Measurements from ENCODE around the gene WSCD1. TPM values are rescaled to one million over a fixed set of nuclear protein-coding genes. Genes with fewer than 3 reads are reported as not detected.

The WSCD1 gene
- total and polyA plus RNA-seq, 7 donors: 4.1 to 17.5 (median 7.1) TPM

DNA sequence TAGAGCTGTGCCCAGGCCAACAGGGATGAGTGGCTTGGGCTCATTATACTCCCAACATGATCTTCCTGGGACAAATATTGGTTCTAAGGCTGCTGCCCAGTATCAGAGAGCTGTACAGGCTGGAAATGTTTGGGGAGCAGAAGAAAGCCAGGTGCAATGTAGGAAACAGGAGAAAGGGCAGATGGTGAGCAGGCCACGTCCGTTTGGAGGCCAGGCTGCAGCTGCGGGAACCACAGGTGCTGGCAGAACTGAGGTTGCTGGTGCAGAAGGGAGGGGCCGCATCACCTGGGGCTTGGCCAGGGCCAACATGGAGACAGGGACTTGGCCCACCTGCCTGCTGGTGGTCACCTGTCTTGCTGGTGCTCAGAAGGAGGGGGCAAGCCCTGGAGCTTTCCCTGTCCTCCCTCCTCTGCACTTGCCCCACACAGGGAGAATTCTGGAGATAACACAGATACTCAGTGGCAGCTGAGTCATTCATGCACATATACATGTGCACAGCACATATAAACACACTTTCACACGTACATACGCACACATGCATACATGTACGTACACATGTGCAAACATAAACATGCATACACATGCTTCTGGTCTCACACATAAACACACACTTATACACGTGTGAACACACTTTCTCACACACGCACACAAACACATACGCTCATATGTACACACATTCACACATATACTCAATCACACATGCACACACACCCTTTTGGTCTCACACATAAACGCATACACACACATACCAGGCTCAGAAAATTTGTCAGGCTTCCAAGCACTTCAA is 67.7 kb downstream of the WSCD1 start:
- H3K4me1 ChIP-seq: no peaks in the 10 kb centered on the region
- intact Hi-C loops (cut with DNase I): no loop called here
- no peak overlapping the region for H3K27ac ChIP-seq
- TF ChIP-seq, protein P1, sequence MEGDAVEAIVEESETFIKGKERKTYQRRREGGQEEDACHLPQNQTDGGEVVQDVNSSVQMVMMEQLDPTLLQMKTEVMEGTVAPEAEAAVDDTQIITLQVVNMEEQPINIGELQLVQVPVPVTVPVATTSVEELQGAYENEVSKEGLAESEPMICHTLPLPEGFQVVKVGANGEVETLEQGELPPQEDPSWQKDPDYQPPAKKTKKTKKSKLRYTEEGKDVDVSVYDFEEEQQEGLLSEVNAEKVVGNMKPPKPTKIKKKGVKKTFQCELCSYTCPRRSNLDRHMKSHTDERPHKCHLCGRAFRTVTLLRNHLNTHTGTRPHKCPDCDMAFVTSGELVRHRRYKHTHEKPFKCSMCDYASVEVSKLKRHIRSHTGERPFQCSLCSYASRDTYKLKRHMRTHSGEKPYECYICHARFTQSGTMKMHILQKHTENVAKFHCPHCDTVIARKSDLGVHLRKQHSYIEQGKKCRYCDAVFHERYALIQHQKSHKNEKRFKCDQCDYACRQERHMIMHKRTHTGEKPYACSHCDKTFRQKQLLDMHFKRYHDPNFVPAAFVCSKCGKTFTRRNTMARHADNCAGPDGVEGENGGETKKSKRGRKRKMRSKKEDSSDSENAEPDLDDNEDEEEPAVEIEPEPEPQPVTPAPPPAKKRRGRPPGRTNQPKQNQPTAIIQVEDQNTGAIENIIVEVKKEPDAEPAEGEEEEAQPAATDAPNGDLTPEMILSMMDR (IDR thresholded peaks at IDR 0.05): no peak
- H3K9me3 ChIP-seq: no peaks in the 10 kb centered on the region
- 76 to 82% (median 81%) methylated on average over 11 of the region's 11 CpGs for WGBS, 3 donors
- ATAC-seq (no peak), DNase-seq (no peak)
- no peaks in the 10 kb centered on the region for H3K36me3 ChIP-seq (ENCODE audit: insufficient read depth in 1 of 2, low read depth in 1 of 2)
- no peaks in the 10 kb centered on the region for H3K27me3 ChIP-seq (ENCODE audit: insufficient read depth in 3 of 3, low read length in 2 of 3)
- no peak overlapping the region for H3K4me3 ChIP-seq

DNA sequence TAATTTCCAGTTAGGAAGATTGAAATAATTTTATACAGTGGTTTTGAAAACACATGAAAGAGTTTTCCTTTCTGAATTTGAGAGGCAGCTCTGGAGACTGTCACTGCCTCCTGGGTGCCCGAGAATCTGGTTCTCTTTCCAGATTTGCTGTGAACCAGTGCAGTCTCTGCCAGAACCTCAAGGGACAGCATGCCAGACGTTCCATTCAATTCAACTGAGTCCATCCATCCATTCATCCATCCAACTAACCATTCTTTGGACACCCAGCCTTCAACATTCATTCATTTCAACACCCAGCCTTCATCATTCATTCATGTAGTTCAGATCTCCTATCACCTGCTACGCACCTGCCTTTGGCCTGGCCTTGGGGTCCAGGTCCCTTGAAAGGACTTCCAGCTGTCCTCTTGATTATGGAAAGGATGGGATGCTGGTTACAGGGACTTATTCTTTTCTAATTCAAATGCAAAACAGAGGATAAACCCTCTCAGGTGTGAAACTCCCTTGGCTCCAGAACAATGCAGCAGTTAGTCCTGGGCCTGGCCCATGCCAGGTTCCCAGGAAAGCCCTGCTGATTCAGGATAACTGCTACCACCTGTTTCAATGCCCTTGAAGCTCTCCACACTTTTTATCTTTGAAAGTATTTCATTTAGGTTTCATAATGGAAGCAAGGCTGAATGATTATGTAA is 68.7 kb downstream of the WSCD1 start:
- Histone ChIP-seq H3K36me3 (ENCODE audit: insufficient read depth in 1 of 2, low read depth in 1 of 2) (no peaks in the 10 kb centered on the region), H3K4me3 (no peak overlapping the region), H3K27ac (no peak overlapping the region), H3K27me3 (ENCODE audit: insufficient read depth in 3 of 3, low read length in 2 of 3) (no peaks in the 10 kb centered on the region), H3K9me3 (no peaks in the 10 kb centered on the region), H3K4me1 (no peaks in the 10 kb centered on the region)
- ATAC-seq: no peak
- intact Hi-C loops (cut with DNase I): no loop called here
- WGBS, 3 donors: 51 to 62% (median 59%) methylated on average over 3 of the region's 3 CpGs
- TF ChIP-seq, protein P1 (IDR thresholded peaks at IDR 0.05): no peak
- no peak for DNase-seq

GRCh38 chr17:6139447-6139832 is 69.3 kb downstream of the WSCD1 start:
- no peak for DNase-seq
- no peak for ATAC-seq
- no peaks in the 10 kb centered on the region for H3K27me3 ChIP-seq (ENCODE audit: insufficient read depth in 3 of 3, low read length in 2 of 3)
- H3K36me3 ChIP-seq (ENCODE audit: insufficient read depth in 1 of 2, low read depth in 1 of 2): no peaks in the 10 kb centered on the region
- H3K4me3 ChIP-seq: no peak overlapping the region
- no peak overlapping the region for H3K27ac ChIP-seq
- intact Hi-C loops (cut with DNase I): no loop called here
- 89 to 93% (median 92%) methylated on average over 8 of the region's 8 CpGs for WGBS, 3 donors
- no peaks in the 10 kb centered on the region for H3K9me3 ChIP-seq
- TF ChIP-seq, protein P1 (IDR thresholded peaks at IDR 0.05): no peak
- no peaks in the 10 kb centered on the region for H3K4me1 ChIP-seq

DNA sequence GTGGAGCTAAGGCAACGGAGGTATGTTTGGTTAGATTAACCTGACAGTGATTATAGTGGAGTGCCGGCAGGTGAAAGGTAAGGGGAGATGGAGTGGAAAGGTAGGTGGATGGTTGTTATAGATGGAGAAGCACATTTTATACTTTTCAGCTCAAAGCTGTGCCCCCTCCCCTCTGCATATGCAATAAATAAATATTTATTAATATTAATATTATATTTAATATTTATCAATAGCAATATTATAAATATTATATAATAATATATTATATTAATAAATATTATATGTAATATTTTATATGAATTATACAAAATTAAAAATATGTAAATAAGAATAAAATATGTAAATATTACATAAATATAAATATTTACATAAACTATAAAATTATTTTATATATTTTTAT is 70.0 kb downstream of the WSCD1 start:
- DNase-seq (no peak), ATAC-seq (no peak)
- Histone ChIP-seq H3K4me1 (no peaks in the 10 kb centered on the region), H3K27ac (no peak overlapping the region), H3K36me3 (ENCODE audit: insufficient read depth in 1 of 2, low read depth in 1 of 2) (no peaks in the 10 kb centered on the region), H3K4me3 (no peak overlapping the region), H3K9me3 (no peaks in the 10 kb centered on the region), H3K27me3 (ENCODE audit: insufficient read depth in 3 of 3, low read length in 2 of 3) (no peaks in the 10 kb centered on the region)
- WGBS, 3 donors: 90 to 92% (median 91%) methylated on average over 2 of the region's 2 CpGs
- intact Hi-C loops (cut with DNase I): no loop called here
- TF ChIP-seq, protein P1 (IDR thresholded peaks at IDR 0.05): no peak
